GM19023 (cell line): Measurements from ENCODE around the gene ACAN.
A peak's percentile ranks its signal among the peaks of the same experiment; 100 is the strongest.

Experiments
- ATAC-seq: cut with Tn5 transposase; IDR thresholded peaks from one replicate; pipeline ENCODE4 v1.9.1; 2021; ENCODE audit warnings: mild to moderate bottlenecking, moderate library complexity; ENCODE audit not compliant: unreplicated experiment

Gene ACAN

DNA sequence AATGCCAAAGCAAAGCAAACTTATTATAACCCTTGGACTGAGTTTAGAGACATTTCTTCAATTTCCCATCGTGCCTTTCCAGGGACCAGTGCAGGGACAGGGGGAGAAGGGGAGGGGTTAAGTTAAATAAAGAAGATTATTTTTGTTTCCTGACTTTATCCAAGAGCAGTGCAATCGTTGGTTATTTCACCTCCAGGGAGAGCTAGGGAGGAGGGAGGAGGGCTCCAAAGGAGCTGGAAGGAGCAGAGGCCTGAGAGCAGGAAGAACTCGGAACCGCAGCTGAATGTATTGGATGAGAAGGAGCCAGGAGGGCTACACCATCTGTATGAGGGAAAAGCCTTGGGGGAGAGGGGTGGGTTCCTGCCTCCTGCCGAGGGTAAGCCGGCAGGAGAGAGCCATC is 71.4 kb downstream of the ACAN start:
- no peak for ATAC-seq

DNA sequence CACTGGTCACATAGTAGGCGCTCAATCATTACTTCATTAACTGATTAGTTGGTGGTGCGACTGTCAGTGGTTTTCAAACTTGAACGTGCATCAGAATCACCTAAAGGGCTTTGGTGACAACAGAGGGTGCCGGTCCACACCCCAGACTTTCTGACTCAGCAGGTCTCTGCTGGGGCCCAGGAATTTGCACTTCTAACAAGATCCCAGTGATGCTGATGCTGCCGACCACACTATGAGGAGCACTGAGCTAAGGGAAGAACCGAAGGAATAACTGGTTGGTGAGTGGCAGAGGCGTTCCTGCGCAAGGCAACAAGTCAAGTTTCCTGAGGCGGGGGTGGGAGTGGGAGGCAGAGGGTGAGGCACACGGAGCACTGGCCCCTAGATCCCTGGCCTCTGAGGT is 73.3 kb downstream of the ACAN start:
- ATAC-seq, result no peak

DNA sequence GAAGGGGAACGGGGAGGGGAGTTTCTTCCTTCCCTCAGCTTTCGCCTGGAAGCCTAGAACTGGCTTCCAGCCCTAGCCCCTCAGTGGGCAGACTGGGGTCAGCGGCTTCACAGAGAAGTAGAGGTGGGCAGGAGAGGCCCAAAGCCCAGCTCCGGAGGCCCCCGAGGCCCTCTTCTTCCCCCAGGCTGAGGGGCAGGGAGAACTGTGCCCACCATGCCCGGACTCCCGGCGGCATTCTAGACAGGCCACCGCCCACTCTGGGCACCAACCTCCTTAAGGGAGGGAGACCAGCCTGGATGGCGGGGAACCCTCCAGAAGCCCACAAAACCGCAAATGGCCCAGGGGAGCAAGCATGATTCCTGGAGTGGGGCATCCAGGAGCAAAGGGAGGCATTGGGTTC is 74.2 kb downstream of the ACAN start:
- no peak for ATAC-seq

DNA sequence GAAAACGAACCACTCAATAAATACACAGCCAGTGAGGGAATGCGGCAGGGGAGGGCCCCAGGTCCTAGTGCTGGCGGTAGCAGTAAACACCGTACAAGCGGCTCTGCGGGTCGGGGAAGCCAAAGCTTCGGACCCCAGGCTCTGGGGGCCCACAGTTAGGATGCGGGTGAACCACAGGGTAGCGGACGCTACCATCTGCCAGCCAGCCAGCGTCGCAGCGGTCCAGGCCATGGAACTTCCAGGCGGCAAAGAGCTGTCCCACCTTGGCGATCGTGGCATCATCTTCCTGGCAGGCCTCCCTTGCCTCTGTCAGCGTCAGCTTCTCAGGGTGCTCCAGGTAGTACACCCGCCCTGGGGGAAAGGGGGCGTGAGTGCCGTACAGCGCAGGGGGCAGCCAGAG is 74.7 kb downstream of the ACAN start:
- no peak for ATAC-seq

DNA sequence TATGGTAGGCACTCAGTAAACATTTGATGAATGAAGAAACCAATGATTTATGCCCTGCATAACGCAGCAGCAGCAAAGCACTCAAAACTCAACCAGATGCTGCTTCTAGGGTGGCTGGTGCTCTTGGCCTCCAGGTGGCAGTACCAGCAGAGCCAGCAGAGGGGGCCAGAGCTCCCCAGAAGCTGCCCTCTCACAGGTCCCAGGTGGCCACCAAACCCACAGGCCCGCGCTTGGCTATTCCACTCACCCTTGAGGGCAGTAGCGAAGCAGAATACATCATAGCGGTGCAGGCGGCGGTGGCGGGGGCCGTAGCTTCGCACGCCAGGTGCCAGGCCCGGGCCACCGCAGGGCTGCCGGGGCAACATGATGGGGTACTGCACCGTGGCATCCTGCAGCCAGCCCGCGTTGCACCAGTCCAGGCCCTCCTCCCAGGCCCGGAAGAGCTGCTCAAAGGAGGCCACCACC is 75.5 kb downstream of the ACAN start:
- no peak for ATAC-seq

DNA sequence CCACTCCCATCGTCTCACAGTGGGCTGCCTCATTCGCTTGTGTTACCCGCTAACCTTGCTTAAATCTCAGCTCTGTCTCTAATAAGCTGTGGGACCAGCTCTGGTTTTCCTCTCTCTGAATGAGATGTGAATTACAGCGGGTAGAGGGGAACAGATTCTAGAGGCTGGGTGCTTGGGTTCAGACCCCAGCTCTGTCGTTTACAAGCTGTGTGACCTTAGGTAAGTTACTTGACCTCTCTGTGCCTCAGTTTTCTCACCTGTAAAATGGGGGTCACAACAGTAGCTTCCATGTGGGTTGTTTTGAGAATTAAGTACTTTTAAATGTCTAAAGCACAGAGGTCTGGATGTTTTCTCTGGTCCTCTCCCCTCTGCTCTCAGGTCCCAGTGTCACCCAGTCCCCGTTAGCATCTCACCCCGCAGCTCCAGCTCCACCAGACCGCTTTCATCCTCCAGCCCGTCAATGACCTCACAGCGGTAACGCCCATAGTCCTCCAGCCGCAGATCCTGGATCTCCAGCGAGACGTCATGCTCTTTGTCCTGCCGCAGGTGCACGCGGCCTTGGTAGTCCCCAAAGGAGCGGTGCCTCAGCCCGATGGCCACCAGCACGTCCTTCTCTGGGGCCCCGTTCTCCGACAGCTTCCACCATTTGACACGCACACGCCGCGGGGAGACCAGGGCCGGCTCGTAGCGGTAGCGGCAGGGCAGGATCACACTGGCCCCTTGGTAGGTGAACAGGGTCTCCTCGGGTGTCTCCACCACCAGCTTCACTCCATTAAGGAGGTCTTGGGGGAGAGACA is 77.9 kb downstream of the ACAN start:
- no peak for ATAC-seq

DNA sequence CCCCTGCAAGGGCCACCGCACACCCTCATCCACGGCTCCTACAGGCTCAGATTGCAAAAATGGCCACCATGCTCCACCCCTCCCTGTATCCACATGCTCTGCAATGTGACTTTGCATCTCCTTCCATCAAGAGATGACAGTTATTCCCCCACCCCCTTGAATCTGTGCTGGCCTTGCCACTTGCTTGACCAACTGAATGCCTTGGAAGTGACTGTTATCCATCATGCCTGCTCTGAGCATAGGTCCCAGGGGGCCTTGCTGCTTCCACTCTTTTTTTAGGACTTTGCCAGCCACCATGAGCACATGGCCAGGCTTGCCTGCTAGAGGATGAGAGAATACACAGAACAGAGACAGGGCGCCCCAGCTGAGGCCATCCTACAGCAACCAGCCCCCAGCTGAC is 78.5 kb downstream of the ACAN start:
- ATAC-seq, result no peak

DNA sequence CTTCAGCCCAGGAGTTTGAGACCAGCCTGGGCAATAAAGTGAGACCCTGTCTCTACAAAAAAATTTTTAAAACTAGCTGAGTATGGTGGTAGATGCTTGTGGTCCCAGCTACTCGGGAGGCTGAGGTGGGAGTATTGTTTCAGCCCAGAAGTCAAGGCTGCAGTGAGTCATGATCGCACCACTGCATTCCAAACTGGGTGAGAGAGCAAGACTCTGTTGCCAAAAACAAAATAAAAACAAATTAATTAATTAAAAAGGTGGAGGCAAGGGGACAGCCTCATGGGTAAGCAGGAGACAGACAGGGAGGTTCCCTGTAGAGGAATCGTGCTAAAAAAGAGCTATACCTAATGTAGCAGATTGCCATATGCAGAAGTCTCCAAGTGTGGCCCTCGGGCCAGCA is 79.5 kb downstream of the ACAN start:
- ATAC-seq, result no peak

DNA sequence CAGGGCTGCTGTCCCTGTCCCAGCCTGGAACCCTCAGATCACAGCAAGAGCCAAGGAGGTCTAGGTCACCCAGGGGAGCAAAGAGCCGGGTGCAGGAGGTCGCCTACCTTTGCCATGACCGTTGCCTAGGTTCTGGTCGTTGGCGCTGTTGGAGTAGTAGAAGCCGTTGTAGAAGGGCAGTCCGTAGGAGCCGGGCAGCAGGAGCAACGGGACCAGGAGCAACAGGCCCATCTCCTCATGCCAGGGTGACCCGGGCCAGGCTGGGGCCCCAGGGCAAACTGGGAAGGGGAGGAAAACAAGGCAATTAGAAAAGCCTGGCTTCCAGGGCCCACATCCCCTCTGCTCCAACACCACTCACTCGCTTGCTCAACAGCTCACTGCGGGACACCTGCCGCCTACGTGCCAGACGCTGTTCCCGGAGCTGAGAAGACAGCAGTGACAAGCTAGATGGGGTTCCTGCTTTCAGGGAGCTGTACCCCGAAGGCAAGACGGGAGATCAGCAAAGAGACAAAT is 83.9 kb downstream of the ACAN start:
- ATAC-seq, result no peak

DNA sequence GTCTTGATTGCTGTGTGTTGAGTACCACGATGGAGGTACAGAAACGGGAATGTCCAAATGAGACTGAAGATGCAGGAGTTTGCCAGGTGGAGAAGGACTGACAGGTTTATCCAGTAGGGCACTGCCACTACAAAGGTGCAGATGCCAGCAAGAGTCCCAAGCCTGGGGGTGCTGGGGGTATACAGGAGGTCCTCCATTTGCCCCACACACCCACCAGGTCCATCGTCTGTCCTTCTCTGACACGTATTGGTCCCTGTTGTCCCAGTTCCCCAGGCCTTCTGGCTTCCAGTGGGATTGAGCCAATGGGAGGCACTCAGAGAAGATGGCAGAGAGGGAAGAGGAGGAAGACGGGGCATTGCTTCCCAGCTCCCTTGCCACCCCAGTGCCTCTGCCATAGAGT is 85.5 kb downstream of the ACAN start:
- ATAC-seq, result no peak

DNA sequence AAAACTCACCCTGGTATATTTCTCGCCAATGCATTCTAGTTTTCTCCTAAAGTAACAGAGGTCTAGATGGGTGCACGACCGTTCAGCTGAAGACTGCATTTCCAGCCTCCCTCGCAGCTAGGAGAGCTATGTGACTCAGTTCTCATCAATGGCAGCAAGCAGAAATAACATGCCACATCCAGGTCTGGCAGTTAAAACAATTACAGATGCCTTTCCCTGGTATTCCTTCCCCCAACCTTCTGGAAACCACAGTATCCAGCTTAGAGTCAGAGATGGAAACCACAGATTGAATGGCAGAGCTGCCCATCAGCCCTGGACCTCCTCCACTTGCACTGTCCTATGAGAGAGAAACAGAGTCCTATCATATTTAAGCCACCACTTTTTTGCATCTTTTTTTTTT is 87.3 kb downstream of the ACAN start:
- no peak for ATAC-seq

DNA sequence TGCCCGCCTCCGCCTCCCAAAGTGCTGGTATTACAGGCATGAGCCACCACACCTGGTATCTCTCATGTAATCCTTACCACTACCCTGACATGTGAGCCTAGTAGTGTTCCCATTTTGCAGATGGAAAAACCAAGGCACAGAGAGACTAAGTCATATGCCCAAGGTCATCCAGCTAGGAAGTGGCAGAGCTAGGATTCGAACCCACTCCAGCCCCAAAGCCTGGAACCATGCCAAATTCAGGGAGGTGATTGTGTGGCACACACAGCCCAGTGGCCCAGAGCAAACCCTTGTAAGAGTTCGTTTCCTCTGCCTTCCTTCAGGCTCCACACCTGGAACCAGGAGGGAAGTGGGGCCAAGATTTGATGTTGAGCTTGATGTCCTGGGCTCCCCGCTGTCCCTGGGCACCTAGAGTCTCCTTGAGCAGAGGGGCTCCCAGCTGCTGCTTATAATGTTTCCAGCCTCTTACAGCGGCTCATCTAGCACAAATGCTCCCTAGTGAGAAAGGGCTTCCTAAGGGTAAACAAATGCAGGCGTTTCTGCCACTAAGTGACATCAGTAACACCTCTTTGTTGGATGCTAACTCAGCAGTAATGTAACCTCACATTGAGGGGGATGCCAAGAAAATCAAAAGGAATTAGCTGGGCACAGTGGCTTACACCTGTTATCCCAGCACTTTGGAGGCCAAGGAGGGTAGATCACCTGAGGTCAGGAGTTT is 88.5 kb downstream of the ACAN start:
- ATAC-seq, result no peak

DNA sequence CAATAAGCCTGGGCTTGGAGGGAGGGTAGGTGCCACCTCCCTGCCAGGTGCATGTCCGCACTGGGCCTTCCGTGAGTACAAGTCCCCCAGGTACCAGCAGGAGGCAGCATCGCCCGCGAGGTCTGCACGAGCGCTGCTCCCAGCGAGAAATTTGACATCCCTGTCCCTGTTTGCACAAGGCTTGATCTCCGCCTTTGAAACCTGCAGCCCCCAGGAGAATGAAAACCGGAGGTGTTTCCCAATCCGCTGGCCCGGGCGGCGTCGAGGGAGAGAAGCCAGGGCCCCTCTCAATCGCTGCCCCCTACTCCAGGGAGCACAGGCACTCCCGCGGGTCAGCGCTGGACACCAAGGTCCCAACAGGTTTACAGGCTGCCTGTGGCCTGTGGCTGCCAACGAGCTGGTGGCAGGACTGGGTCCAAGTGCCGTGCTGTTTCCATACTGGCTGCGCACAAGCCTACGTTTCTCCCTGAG is 91.1 kb downstream of the ACAN start:
- no peak for ATAC-seq

DNA sequence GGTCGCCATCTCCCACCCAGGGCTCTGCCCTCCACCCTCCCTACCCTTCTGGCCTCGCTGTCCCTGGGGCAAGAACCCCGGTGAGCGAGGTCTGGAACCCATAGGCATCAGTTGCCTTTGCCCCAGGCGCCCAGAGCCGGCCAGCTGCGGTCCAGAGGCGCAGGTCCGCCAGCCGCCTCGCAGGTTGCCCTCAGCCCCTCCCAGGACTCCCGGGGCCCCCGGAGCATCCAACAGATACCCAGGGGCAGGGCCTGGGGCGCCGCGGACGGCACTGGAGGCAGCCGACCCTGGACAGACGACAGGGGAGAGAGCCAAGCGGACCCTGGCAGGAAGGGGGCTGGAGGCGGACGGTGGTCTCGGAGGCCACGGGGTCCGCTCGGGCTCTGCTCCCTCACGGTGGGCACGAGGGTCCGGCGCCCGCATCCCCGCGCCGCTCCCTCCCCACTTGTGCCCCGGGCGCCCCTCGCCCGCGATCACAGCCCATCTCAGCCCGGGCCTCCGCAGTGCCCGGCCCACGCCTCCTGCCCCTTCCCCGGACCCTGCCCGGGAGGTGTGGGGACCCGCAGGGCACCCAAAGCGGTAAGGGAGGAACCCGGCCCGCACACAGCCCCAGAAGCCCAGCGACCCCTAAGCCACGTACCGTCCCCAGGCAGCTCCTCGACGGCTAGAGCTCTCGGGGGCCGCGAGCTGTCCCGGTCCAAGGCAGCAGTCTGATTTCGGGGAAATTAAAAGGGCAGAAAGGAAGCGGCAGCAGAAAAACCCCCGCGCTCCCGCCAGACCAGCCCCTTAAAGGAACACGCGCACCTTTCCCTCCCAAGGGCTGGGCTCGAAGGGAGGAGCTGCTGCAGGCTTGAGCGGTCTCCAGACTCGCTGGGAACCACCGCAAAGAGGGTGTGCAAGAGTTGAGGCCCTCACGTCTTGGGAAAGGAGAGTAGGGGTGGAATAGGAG is 91.9 kb downstream of the ACAN start, which contains the start of gene HAPLN3:
HAPLN3 (minus strand) TSS at position 726 of the 949 bp plus-strand sequence. CDS start 8,246 bp downstream, outside the sequence.
- ATAC-seq, result peak; percentile 49

DNA sequence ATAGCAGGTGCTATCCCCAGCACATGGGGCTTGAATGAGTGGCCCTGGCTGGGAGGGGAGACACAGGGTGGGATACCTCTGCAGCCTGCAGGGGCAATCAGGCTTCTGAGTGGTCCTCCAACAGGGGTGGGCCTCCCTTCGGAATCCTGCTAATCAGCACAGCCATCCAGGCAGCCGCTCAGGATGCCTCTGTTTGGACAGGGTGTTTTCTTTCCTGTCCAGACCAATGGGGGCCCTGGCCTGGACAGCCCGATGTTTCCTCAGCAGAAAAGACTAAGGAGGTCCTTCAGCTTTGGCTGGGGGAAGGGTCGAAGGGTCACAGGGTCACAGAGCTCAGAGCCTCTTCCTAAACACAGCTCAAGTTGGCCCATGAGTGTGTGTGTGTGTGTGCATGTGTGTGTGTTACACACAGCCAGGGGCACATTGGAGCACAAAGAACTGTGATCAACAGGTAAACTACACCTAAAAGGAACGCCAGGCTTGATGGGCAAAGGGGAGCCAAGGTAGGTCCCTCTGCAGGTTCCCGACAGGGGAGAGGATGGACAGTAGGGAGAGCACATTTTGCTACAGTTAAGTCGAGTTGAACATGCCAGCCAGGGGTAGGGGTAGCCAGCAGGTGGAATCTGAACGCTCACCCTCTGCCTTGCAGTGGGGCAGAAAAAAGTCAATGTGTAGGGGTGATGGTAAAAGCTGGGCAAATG is 93.2 kb downstream of the ACAN start:
- no peak for ATAC-seq

DNA sequence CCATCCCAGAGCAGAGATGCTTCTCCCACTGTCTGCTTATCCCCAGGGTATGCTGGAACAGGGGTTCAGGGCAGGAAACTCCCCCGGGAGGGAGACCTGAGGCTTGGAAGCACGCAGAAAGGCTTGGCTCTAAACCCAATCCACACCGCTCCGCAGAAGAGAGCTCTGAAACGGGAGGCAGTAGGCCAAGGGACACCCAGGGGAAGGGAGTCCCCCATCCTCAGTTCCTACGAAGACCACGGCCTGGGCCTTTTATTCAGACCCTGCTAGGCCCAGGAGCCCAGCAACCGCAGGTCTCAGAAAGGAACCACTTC is 93.9 kb downstream of the ACAN start:
- ATAC-seq, result no peak

DNA sequence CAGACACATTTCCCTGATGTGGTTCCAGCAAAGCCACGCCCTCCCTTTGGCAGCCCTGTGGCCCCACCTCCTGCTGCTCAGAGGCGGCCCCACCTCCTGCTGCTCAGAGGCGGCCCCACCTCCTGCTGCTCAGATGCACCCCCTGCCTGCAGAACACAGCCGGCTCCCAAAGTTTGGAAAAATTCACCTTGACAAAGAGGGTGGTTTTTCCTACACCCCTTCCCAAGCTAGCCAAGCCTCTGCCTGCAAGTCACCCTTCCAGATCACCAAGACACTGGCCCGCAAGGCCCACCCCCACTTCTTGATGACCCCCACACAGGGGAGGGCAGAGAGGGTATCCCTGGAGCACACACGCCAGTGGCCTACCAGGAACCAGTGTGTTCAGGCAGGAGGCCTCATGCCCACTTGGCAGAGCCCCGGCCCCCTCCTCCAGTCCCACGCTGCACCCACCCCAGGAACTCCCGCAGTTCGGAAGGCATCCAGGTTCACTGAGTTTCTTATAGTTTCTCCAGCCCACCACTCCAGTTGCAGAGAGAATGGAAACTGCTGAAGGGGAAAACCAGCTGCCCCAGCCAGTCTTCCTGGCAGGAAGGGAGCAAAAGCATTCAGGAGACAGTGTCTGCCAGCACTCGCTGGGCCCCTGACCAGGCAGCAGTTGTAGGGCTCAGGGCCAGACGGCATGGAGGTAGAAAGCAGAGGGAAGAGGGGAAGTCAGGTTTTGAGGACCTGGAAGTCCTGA is 94.4 kb downstream of the ACAN start:
- no peak for ATAC-seq

DNA sequence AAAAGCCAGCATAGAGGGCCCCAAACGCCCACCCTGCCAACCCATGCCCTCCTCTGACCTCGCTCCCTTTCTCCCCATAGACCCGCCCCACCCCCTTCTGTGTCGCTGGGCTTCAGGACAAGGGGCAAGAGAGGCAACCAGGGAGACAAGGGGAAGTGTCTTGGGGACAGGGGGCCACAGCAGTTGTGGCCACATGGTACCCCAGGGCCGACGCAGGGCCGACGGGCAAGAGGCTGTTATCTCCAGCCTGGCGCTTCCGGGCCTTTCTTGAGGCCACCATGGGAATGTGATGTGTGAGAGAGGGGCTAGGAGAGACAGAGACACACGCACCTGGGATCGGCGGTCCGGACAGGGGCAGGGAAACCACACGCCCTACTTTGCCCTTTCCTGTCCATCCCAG is 95.5 kb downstream of the ACAN start:
- ATAC-seq, result no peak

DNA sequence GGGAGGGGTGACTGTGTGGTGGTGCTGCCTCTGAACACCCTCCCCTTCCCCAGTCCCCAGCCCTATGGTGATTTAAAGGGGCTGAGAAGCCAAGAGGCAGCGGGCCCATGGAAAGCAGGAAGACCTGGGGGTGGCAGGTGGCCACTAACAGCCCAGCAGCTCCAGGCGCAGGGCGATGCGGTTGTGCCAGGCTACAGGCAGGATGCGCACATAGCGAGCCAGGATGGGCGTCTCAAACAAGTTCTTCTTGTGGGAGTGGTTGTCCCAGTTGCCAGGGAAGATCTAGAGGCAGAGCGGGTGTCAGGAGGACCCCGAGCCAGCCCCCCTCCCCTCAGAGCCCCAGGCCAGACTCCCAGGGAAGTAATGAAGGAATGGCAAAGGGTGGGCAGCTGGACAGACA is 96.0 kb downstream of the ACAN start:
- no peak for ATAC-seq
